BJ (cell line): ENCODE data around the gene RSRP1. TPM values are rescaled to one million over a fixed set of nuclear protein-coding genes. Genes with fewer than 3 reads are reported as not detected.

ENCODE experiments used
- CTCF ChIA-PET: fragments of 350-600 bp; formaldehyde crosslinking; extraction: SDS; loops from one replicate; lab custom pipeline; 2021; ENCODE audit warnings: antibody characterized with exemption, inconsistent platforms; lab: Yijun Ruan, JAX
- POLR2A ChIA-PET: fragments of 300-600 bp; sonication (Branson Sonifier 250); formaldehyde crosslinking; extraction: SDS; loops from one replicate; lab custom pipeline; 2021; ENCODE audit warnings: antibody characterized with exemption; lab: Charles Lee
- DNase-seq: peaks from one replicate; pipeline ENCODE4 v3.0.0-alpha.2; 2011; ENCODE audit warnings: low read depth
- H3K27me3 ChIP-seq: 2 replicates; pipeline ENCODE4 v1.6.0; 2011; ENCODE audit warnings: low read length; ENCODE audit not compliant: control insufficient read depth, insufficient read depth
- H3K36me3 ChIP-seq: 2 replicates; pipeline ENCODE4 v1.5.1; 2011; ENCODE audit warnings: low read length; ENCODE audit not compliant: control insufficient read depth, insufficient read depth
- H3K4me3 ChIP-seq: 2 replicates; pipeline ENCODE4 v1.5.1; 2011; ENCODE audit warnings: low read depth, mild to moderate bottlenecking, control low read depth, low read length
- CTCF ChIP-seq: IDR thresholded peaks from 2 replicates; pipeline ENCODE4 v1.5.1; 2011; ENCODE audit warnings: low read depth, mild to moderate bottlenecking, control low read depth, inconsistent platforms, low read length, moderate library complexity; ENCODE audit not compliant: insufficient read depth
- polyA plus RNA-seq: library from polyadenylated mRNA; depleted of rRNA; stranded (reverse); fragments of >200 nt; gene quantifications from 2 replicates; pipeline ENCODE4 v1.2.3, GENCODE V29; 2011

RSRP1 gene
- polyA plus RNA-seq, 1 experiment = 70.4 TPM

GRCh38 chr1:25198663-25199252 is 48.5 kb downstream of the RSRP1 start:
- DNase-seq = no peak
- H3K4me3 ChIP-seq = no peak overlapping the region
- POLR2A ChIA-PET = no interaction called here
- CTCF ChIA-PET = interaction anchor here (0.6 kb wide), 1 partner anchor 53 kb away, joined by 3 read pairs; no protein-coding TSS in a partner anchor
- no peaks in the 10 kb centered on the region for H3K36me3 ChIP-seq
- H3K27me3 ChIP-seq = peaks cover 16% of the 10 kb centered on the region
- TF ChIP-seq CTCF = no peak

- DNase-seq = no peak
- no peak for TF ChIP-seq CTCF
- H3K4me3 ChIP-seq = no peak overlapping the region
- H3K36me3 ChIP-seq = no peaks in the 10 kb centered on the region
- ChIA-PET CTCF (no interaction called here), POLR2A (no interaction called here)
- peaks cover 16% of the 10 kb centered on the region for H3K27me3 ChIP-seq
Observed at GRCh38 chr1:25197982-25198662, 49.1 kb downstream of the RSRP1 start.

- TF ChIP-seq CTCF = no peak
- Histone ChIP-seq H3K27me3 (peaks cover 16% of the 10 kb centered on the region), H3K4me3 (no peak overlapping the region), H3K36me3 (no peaks in the 10 kb centered on the region)
- DNase-seq = no peak
- ChIA-PET POLR2A (no interaction called here), CTCF (interaction anchor here (4.0 kb wide), 1 partner anchor 8 kb away, joined by 27 read pairs; no protein-coding TSS in a partner anchor)
Observed at GRCh38 chr1:25197235-25197975, 49.8 kb downstream of the RSRP1 start.

GRCh38 chr1:25196830-25197229 is 50.4 kb downstream of the RSRP1 start:
- peaks cover 16% of the 10 kb centered on the region for H3K27me3 ChIP-seq
- DNase-seq = no peak
- ChIA-PET CTCF (interaction anchor here (4.0 kb wide), 1 partner anchor 8 kb away, joined by 27 read pairs; no protein-coding TSS in a partner anchor), POLR2A (no interaction called here)
- no peaks in the 10 kb centered on the region for H3K36me3 ChIP-seq
- TF ChIP-seq CTCF = no peak
- H3K4me3 ChIP-seq = no peak overlapping the region

GRCh38 chr1:25195835-25196234 is 51.4 kb downstream of the RSRP1 start:
- ChIA-PET POLR2A (interaction anchor here (0.6 kb wide), 1 partner anchor 14 kb away, joined by 3 read pairs; no protein-coding TSS in a partner anchor), CTCF (interaction anchor here (0.7 to 4.0 kb wide), 2 partner anchors 9 to 95 kb away, joined by 3 to 27 read pairs; no protein-coding TSS in a partner anchor)
- Histone ChIP-seq H3K4me3 (no peak overlapping the region), H3K27me3 (peaks cover 19% of the 10 kb centered on the region), H3K36me3 (no peaks in the 10 kb centered on the region)
- DNase-seq = no peak
- no peak for TF ChIP-seq CTCF
